NCI-H82 treated with DMSO at 0.1 percent for 48 hours (cell line): ENCODE measurements around the gene FAM13A.
A peak's percentile ranks its signal among the peaks of the same experiment; 100 is the strongest.
"Not testable (repeated sequence)": the region's sequence is repeated elsewhere in the genome, so short reads cannot be mapped to it uniquely, and the experiment has no call there.

Experiments
- DNase-seq: peaks from one replicate; lab custom pipeline; 2025; ENCODE audit not compliant: unreplicated experiment; lab: John Stamatoyannopoulos, UW

FAM13A gene

GRCh38 chr4:89044147-89044900 lies 12.7 kb downstream of the FAM13A start:
- DNase-seq: no peak

- DNase-seq: no peak
Measured at GRCh38 chr4:89042055-89042454, 14.9 kb downstream of the FAM13A start.

GRCh38 chr4:89039730-89040338 lies 17.2 kb downstream of the FAM13A start:
- DNase-seq: no peak

GRCh38 chr4:89036535-89036934 lies 20.4 kb downstream of the FAM13A start:
- no peak for DNase-seq

DNA sequence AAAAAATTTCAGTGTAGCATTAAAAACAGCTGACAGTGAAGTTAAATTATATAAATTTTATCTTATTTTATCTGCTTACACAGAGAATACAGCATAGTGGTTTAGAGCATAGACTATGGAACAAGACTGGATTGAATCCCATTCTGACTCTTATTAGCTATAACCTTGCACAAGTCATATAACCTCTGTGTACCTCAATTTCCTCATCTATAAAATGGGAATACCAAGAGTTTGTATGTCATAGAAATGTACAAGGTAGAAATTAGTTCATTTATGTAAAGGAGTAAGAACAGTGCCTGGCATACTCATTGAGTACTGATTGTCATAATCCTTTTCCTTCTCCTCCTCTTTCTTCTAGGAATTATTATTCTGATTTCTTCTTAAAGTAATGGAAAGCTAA lies 25.7 kb downstream of the FAM13A start:
- DNase-seq: no peak

DNA sequence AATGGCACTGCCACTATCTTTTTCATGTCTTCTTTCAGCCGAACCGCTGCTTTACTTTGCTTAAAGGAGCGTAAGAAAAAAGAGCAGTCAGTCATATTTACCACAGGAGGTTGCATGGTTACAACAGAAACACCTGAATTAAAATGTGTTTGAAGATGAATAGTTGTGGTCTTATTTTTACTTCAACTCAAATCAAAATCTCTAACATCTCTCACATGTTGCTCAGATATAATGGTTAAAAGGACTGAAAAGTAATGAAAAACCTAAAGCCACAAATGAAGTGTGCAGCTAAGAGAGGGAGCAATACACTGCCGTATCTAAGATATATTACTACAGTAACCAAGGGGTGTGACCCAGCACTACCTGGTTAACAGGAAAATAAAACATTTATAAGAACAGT lies 27.4 kb downstream of the FAM13A start:
- DNase-seq: no peak

DNA sequence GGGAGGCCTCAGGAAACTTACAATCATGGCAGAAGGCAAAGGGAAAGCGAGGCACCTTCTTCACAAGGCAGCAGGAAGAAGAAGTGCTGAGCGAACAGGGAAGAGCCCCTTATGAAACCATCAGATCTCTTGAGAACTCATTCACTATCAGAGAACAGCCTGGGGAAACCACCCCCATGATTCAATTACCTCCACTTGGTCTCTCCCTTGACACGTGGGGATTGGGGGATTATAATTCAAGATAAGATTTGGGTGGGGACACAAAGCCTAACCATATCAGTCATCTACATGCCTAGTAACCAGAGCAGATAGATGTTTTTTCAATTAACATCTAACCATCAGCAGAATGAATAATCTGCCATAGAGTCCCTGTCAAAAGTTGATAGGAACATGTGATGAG lies 30.4 kb downstream of the FAM13A start:
- DNase-seq: no peak

GRCh38 chr4:89024051-89024675 lies 32.8 kb downstream of the FAM13A start:
- DNase-seq: peak; percentile 65

- DNase-seq: no peak
Measured at GRCh38 chr4:89023140-89023539, 33.8 kb downstream of the FAM13A start.

- DNase-seq: no peak
Measured at GRCh38 chr4:89022426-89023128, 34.4 kb downstream of the FAM13A start.

- DNase-seq: no peak
Measured at GRCh38 chr4:89021684-89022083, 35.3 kb downstream of the FAM13A start.

GRCh38 chr4:89021062-89021461 lies 35.9 kb downstream of the FAM13A start:
- DNase-seq: peak; percentile 20

DNA sequence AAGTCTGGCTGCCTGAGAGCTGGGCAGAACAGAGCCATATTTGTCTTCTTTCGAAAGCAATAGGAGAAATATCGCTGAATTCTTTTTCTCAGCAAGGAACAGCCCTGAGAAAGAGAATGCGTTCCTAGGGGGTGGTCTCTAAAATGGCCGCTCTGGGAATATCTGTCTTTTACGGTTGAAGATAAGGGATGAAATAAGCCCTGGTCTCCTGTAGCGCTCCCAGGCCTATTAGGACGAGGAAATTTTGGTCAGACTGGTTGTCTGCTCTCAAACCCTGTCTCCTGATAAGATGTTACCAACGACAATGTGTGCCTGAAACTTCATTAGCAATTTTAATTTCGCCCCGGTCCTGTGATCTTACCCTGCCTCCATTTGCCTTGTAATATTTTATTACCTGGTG lies 42.1 kb downstream of the FAM13A start:
- not testable (repeated sequence) for DNase-seq

DNA sequence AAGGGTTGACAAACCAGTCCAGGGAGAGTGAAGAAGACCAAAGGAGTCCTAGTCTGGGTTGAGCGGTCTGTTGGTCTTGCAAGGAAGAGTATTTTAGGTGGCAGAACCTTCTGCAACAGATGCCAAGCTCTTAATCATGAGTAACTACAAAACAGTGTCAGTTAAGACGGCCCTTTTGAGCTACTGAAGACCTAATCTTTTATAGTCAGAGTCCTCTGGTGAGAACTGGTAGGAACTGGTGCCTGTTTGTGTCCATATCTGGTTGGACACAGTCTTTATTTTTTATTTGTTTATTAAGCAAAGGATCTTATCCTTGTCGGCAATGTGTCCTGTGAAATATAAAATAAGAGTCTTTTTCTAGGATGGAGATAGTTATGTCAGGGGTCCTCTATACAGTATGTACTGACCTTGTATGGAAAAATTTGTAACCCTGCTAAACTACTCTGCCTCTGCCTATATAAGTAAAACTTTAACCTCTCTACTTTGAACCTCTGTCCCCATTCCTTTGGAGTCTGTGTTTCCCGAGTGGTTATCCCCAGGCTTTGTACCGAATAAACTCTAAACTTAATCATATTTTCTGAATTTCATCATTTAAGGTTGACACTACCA lies 47.1 kb downstream of the FAM13A start:
- DNase-seq: peak; percentile 68

GRCh38 chr4:89009115-89009514 lies 47.9 kb downstream of the FAM13A start:
- peak; percentile 94 for DNase-seq

- DNase-seq: peak; percentile 62
Measured at GRCh38 chr4:89008166-89008565, 48.8 kb downstream of the FAM13A start.

- peak; percentile 53 for DNase-seq
Measured at GRCh38 chr4:89007338-89007939, 49.5 kb downstream of the FAM13A start.

GRCh38 chr4:89006307-89006706 lies 50.7 kb downstream of the FAM13A start:
- DNase-seq: no peak

GRCh38 chr4:89005066-89005465 lies 51.9 kb downstream of the FAM13A start:
- DNase-seq: not testable (repeated sequence)

GRCh38 chr4:89001647-89002445 lies 55.1 kb downstream of the FAM13A start:
- DNase-seq: peak; percentile 45
